ENCODE measurements around the gene CSH1.
"Not testable (repeated sequence)": the region's sequence is repeated elsewhere in the genome, so short reads cannot be mapped to it uniquely, and the experiment has no call there.

Gene CSH1

GRCh38 chr17:63896524-63897354, at the start of gene CSH1:
Gene CSH1 (minus strand): TSS chr17:63896574. CDS start chr17:63896511, 63 bp downstream.
- not testable (repeated sequence) for FAIRE-seq

- no peak for FAIRE-seq
These were observed 49.5 kb upstream of the CSH1 start for GRCh38 chr17:63945784-63946439.

- no peak for FAIRE-seq
These were observed 48.5 kb upstream of the CSH1 start for GRCh38 chr17:63944736-63945499.

GRCh38 chr17:63943745-63944144, 47.4 kb upstream of the CSH1 start:
- FAIRE-seq = no peak

GRCh38 chr17:63942309-63942985, 46.1 kb upstream of the CSH1 start:
- no peak for FAIRE-seq

GRCh38 chr17:63941751-63942150, 45.4 kb upstream of the CSH1 start:
- no peak for FAIRE-seq

- FAIRE-seq = no peak
These were observed 44.8 kb upstream of the CSH1 start for GRCh38 chr17:63941162-63941561.

- no peak for FAIRE-seq
These were observed 44.2 kb upstream of the CSH1 start for GRCh38 chr17:63940584-63940983.

GRCh38 chr17:63939884-63940283, 43.5 kb upstream of the CSH1 start:
- FAIRE-seq = no peak

GRCh38 chr17:63939401-63939800, 43.0 kb upstream of the CSH1 start:
- no peak for FAIRE-seq

- no peak for FAIRE-seq
These were observed 41.5 kb upstream of the CSH1 start for GRCh38 chr17:63937920-63938319.

GRCh38 chr17:63937319-63937718, 40.9 kb upstream of the CSH1 start:
- no peak for FAIRE-seq

GRCh38 chr17:63934183-63935112, 38.1 kb upstream of the CSH1 start:
- no peak for FAIRE-seq

- no peak for FAIRE-seq
These were observed 37.2 kb upstream of the CSH1 start for GRCh38 chr17:63933598-63933997.

GRCh38 chr17:63932721-63933120, 36.3 kb upstream of the CSH1 start:
- FAIRE-seq = no peak

GRCh38 chr17:63931981-63932561, 35.7 kb upstream of the CSH1 start, which contains the start of gene CD79B:
Gene CD79B (minus strand): TSS chr17:63932331. CDS start chr17:63932261, 70 bp downstream.
- no peak for FAIRE-seq

GRCh38 chr17:63930951-63931575, 34.7 kb upstream of the CSH1 start:
- no peak for FAIRE-seq

GRCh38 chr17:63929860-63930766, 33.7 kb upstream of the CSH1 start:
- no peak for FAIRE-seq

GRCh38 chr17:63928966-63929695, 32.8 kb upstream of the CSH1 start:
- no peak for FAIRE-seq
